GM23248 (cell line): Measurements from ENCODE around the gene BMAL2. TPM values are rescaled to one million over a fixed set of nuclear protein-coding genes. Genes with fewer than 3 reads are reported as not detected.
A peak's percentile ranks its signal among the peaks of the same experiment; 100 is the strongest.

ENCODE experiments used
- DNase-seq: peaks from one replicate; pipeline ENCODE4 v3.0.0-alpha.2; 2015
- H2AFZ ChIP-seq: fragments of 200-600 bp; sonication (generic); 2 replicates; pipeline ENCODE4 v1.6.1; 2016; ENCODE audit warnings: antibody characterized with exemption
- H3F3A ChIP-seq: fragments of 200-600 bp; sonication (generic); 2 replicates; pipeline ENCODE4 v1.6.1; 2016; ENCODE audit warnings: mild to moderate bottlenecking, antibody characterized with exemption, mixed run types; ENCODE audit not compliant: insufficient read depth
- H3K27ac ChIP-seq: fragments of 200-600 bp; sonication (generic); 2 replicates; pipeline ENCODE4 v1.5.1; 2016; ENCODE audit warnings: mild to moderate bottlenecking
- H3K27me3 ChIP-seq: fragments of 200-600 bp; sonication (generic); replicated peaks from 2 replicates; pipeline ENCODE4 v1.6.1; 2016; ENCODE audit warnings: mild to moderate bottlenecking; ENCODE audit not compliant: insufficient read depth
- H3K36me3 ChIP-seq: fragments of 200-600 bp; sonication (generic); 2 replicates; pipeline ENCODE4 v1.6.1; 2016; ENCODE audit warnings: low read depth, mild to moderate bottlenecking
- H3K4me1 ChIP-seq: fragments of 200-600 bp; sonication (generic); 2 replicates; pipeline ENCODE4 v1.6.1; 2016; ENCODE audit warnings: mild to moderate bottlenecking; ENCODE audit not compliant: insufficient read depth
- H3K4me2 ChIP-seq: fragments of 200-600 bp; sonication (generic); one replicate; pipeline ENCODE4 v1.6.1; 2016; ENCODE audit warnings: mild to moderate bottlenecking; ENCODE audit not compliant: unreplicated experiment
- H3K4me3 ChIP-seq: fragments of 200-600 bp; sonication (generic); 2 replicates; pipeline ENCODE4 v1.5.1; 2016; ENCODE audit warnings: mild to moderate bottlenecking
- H3K79me2 ChIP-seq: fragments of 200-600 bp; sonication (generic); 2 replicates; pipeline ENCODE4 v1.6.1; 2016; ENCODE audit warnings: mild to moderate bottlenecking; ENCODE audit not compliant: insufficient read depth
- H3K9ac ChIP-seq: fragments of 200-600 bp; sonication (generic); 2 replicates; pipeline ENCODE4 v1.6.1; 2016; ENCODE audit warnings: mild to moderate bottlenecking
- H3K9me2 ChIP-seq: fragments of 200-600 bp; sonication (generic); 2 replicates; pipeline ENCODE4 v1.6.1; 2016; ENCODE audit warnings: mixed run types, mild to moderate bottlenecking, moderate library complexity; ENCODE audit not compliant: insufficient read depth
- H3K9me3 ChIP-seq: fragments of 200-600 bp; sonication (generic); one replicate; pipeline ENCODE4 v1.6.1; 2017; ENCODE audit warnings: low read depth
- H4K20me1 ChIP-seq: fragments of 200-600 bp; sonication (generic); 2 replicates; pipeline ENCODE4 v1.6.0; 2016; ENCODE audit not compliant: insufficient read depth
- EZH2 ChIP-seq: fragments of 200-600 bp; sonication (generic); IDR thresholded peaks from 2 replicates; pipeline ENCODE4 v1.6.1; 2018; ENCODE audit warnings: antibody characterized with exemption, mild to moderate bottlenecking; ENCODE audit not compliant: insufficient read depth, poor library complexity, severe bottlenecking
- EZH2phosphoT487 ChIP-seq: fragments of 200-600 bp; sonication (generic); IDR thresholded peaks from 2 replicates; pipeline ENCODE4 v1.6.1; 2018; ENCODE audit warnings: antibody characterized with exemption, moderate library complexity, mild to moderate bottlenecking, low read depth; ENCODE audit not compliant: insufficient read depth
- WGBS, 2 experiments: methylation state at CpG; one replicate each; pipeline ENCODE4 v1.1.6; 2015 to 2017; ENCODE audit warnings: low lambda C conversion rate in 2 of 2, low coverage in 1 of 2; ENCODE audit errors: missing lambda C conversion rate in 2 of 2; 5-methylcytosine and 5-hydroxymethylcytosine counted together
- in situ Hi-C: fragments of 300-500 bp; cut with MboI; formaldehyde crosslinking; loops from 2 replicates; pipeline ENCODE4 v1.15.0; 2020
- polyA plus RNA-seq: library from polyadenylated mRNA; unstranded; fragments of >200 nt; fragmentation: Nextera tagmentation; extraction: Ambion mirVana; gene quantifications from 2 replicates; pipeline ENCODE4 v1.2.1, GENCODE V29; 2016
- total RNA-seq: library from RNA; depleted of rRNA; stranded (reverse); fragments of >200 nt; shearing (Covaris generic); gene quantifications from 2 replicates; pipeline ENCODE4 v1.2.3, GENCODE V29; 2014

BMAL2 gene
- total and polyA plus RNA-seq, 2 experiments from 2014 or later: 14.9 to 27.3 TPM

DNA sequence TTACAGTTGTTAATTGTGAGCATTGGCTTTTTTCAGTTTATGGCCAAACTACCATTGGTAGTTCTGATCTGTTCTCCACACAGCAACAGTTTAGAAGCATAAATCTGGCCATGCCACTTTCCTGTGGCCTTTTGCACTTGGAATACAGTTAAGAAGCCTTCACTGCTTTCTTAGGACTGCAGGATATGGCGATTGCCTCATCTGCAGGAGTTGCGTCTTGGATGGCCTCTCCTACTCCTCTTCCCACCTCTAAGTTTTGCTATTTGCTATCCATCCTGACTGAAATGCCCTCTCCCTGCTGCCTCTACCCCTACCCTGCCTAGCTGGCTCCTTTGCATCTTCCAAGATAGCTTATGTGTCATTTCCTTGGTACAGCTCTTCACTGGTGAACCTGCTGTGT lies 12.8 kb upstream of the BMAL2 start:
- 90 to 97% methylated on average over 2 of the region's 2 CpGs for WGBS, 2 experiments

DNA sequence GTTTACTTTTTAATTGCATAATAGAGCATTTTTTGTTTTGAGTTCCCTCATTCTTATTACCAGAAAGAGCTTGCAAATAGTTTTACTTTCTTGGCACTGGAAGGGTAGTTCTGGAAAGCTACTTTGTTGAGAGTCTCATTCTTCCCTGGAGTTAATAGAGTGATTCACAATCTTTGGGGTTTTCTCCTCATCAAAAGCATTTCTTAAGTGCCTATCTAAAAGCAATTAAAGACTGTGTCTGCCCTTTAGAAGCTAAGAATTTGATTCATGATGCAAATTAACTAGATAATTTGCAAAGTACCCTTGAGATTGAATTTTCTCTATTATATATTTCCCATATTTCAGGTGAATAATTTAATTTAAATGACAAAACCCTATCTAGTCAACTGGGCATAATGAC lies 8.1 kb upstream of the BMAL2 start:
- in situ Hi-C loops: no loop called here
- no peak overlapping the region for H3K27ac ChIP-seq
- H3K4me3 ChIP-seq: no peak overlapping the region
- DNase-seq: peak; percentile 59
- H2AFZ ChIP-seq: no peak overlapping the region
- H3K9me3 ChIP-seq: no peaks in the 10 kb centered on the region
- peaks cover 18% of the 10 kb centered on the region; the same call in 1 of the 2 replicates for H3F3A ChIP-seq
- H3K79me2 ChIP-seq: no peaks in the 10 kb centered on the region
- no peaks in the 10 kb centered on the region for H4K20me1 ChIP-seq
- peaks cover 14% of the 10 kb centered on the region; the same call in 1 of the 2 replicates for H3K36me3 ChIP-seq
- no peaks in the 10 kb centered on the region for H3K9me2 ChIP-seq
- no peak overlapping the region for H3K4me2 ChIP-seq
- no peaks in the 10 kb centered on the region for H3K27me3 ChIP-seq
- TF ChIP-seq EZH2 (no peak), EZH2phosphoT487 (no peak)
- no peak overlapping the region for H3K9ac ChIP-seq
- H3K4me1 ChIP-seq: peaks cover 18% of the 10 kb centered on the region

More for the DNA sequence above, 12.8 kb upstream of the BMAL2 start:
- peak; percentile 24 for DNase-seq
- TF ChIP-seq EZH2phosphoT487 (no peak), EZH2 (no peak)
- Histone ChIP-seq H3K9me3 (no peaks in the 10 kb centered on the region), H3K27me3 (no peaks in the 10 kb centered on the region), H3K9ac (no peak overlapping the region), H3K4me1 (peaks cover 23% of the 10 kb centered on the region), H3K27ac (peak overlapping the region; percentile 54), H3K4me2 (peak overlapping the region; percentile 40), H2AFZ (no peak overlapping the region), H3K36me3 (peaks cover 31% of the 10 kb centered on the region; the same call in 1 of the 2 replicates), H3K4me3 (no peak overlapping the region), H3F3A (peaks cover 36% of the 10 kb centered on the region; the same call in 1 of the 2 replicates), H4K20me1 (no peaks in the 10 kb centered on the region), H3K9me2 (no peaks in the 10 kb centered on the region), H3K79me2 (no peaks in the 10 kb centered on the region)
- in situ Hi-C loops: loop anchor here (10.0 kb wide), 1 partner anchor 185 kb away; no protein-coding TSS in a partner anchor

DNA sequence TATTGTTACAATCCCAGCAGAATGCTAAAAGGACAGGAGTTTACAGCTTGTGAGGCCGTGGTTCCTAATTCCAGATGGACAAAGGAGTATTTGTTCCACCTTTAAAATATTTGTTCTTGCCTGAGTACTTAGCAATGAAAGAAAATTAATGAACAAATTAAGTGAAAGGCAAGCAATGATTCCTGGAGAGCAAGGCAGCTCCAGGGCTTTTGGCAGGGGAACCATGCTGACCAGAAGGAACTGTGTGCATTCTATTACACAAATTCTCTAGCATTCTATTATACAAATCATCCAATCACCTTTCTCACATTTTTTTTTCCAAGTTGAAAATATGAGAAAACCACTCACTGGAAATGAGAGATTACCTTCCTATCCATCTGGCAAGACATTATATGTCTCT lies 1.8 kb upstream of the BMAL2 start:
- peak; percentile 49 for DNase-seq
- WGBS, 2 experiments: 88 to 100% methylated on average over 1 of the region's 1 CpG
- no peaks in the 10 kb centered on the region for H3K27me3 ChIP-seq
- peak overlapping the region; percentile 59 for H3K4me3 ChIP-seq
- H3K9me3 ChIP-seq: no peaks in the 10 kb centered on the region
- H3K9ac ChIP-seq: peak overlapping the region; percentile 37
- TF ChIP-seq EZH2 (no peak), EZH2phosphoT487 (no peak)
- peaks cover 22% of the 10 kb centered on the region for H3K4me1 ChIP-seq
- H3K79me2 ChIP-seq: peaks cover 26% of the 10 kb centered on the region
- H3K27ac ChIP-seq: peak overlapping the region; percentile 62
- in situ Hi-C loops: no loop called here
- H3F3A ChIP-seq: peaks cover 19% of the 10 kb centered on the region
- H4K20me1 ChIP-seq: no peaks in the 10 kb centered on the region
- H3K4me2 ChIP-seq: peak overlapping the region; percentile 72
- H2AFZ ChIP-seq: 0 out of 2 replicates have a peak overlapping the region, but pooled peaks have one; percentile 7
- no peaks in the 10 kb centered on the region for H3K9me2 ChIP-seq
- H3K36me3 ChIP-seq: no peaks in the 10 kb centered on the region

DNA sequence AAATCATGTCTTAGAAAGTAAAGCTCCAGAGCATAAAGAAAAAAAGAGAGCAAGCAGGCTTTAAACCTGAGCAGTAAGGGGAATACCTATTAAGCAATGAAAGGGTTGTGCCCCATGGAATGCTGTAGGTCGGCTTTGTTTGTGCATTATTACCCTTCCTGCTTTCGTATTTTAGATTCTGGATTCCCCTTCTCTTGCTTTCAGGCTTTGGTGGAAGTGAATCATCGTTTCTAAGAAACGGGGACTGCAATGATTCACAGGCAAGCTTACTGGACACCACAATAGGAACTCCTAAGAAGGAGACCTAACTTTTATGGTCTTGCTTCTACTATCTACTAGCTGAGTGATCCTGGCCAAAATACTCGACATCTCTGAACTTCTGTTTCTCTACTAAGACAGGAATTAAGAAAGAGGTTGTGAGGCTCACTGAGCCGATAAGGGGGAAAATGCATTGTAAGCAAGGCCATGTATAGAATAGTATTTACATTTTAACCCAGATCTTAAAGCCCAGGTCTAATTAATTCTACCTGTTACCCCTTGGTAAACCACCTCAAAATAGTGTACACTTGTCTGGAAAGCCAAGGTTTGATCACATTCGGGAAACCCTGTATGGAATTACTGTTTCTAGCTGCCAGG lies 1.2 kb upstream of the BMAL2 start:
- H3K9me3 ChIP-seq: no peaks in the 10 kb centered on the region
- H3K4me1 ChIP-seq: peaks cover 22% of the 10 kb centered on the region
- no peaks in the 10 kb centered on the region for H3K9me2 ChIP-seq
- peak overlapping the region; percentile 62 for H3K27ac ChIP-seq
- H3K79me2 ChIP-seq: peaks cover 32% of the 10 kb centered on the region
- TF ChIP-seq EZH2phosphoT487: no peak
- no peak for TF ChIP-seq EZH2
- peak overlapping the region; percentile 59 for H3K4me3 ChIP-seq
- in situ Hi-C loops: no loop called here
- no peaks in the 10 kb centered on the region for H4K20me1 ChIP-seq
- H2AFZ ChIP-seq: peak overlapping the region; percentile 84; the same call in 1 of the 2 replicates
- no peaks in the 10 kb centered on the region for H3K27me3 ChIP-seq
- H3K9ac ChIP-seq: peak overlapping the region; percentile 37
- DNase-seq: peak; percentile 93
- WGBS, 2 experiments: 1 to 2% methylated on average over 7 of the region's 7 CpGs
- peak overlapping the region; percentile 72 for H3K4me2 ChIP-seq
- peaks cover 19% of the 10 kb centered on the region for H3F3A ChIP-seq
- H3K36me3 ChIP-seq: no peaks in the 10 kb centered on the region
